Activated CD4-positive, alpha-beta memory T cell treated with anti-CD3 and anti-CD28 coated beads for 36 hours (primary cell): ENCODE data around the gene CDC42EP5. TPM values are rescaled to one million over a fixed set of nuclear protein-coding genes. Genes with fewer than 3 reads are reported as not detected.
"Not testable (repeated sequence)": the region's sequence is repeated elsewhere in the genome, so short reads cannot be mapped to it uniquely, and the experiment has no call there.

Experiments
- CTCF ChIA-PET: fragments of 350-600 bp; sonication (Branson Sonifier 250); formaldehyde crosslinking; loops from one replicate; lab custom pipeline; 2021; ENCODE audit warnings: antibody characterized with exemption, inconsistent platforms; lab: Charles Lee
- POLR2A ChIA-PET: fragments of 350-600 bp; sonication (Branson Sonifier 250); formaldehyde crosslinking; loops from one replicate; lab custom pipeline; 2021; ENCODE audit warnings: antibody characterized with exemption; lab: Charles Lee
- DNase-seq: peaks from one replicate; pipeline ENCODE4 v3.0.0-alpha.2; 2020
- H3K27ac Mint-ChIP-seq: one replicate; pipeline ENCODE4 v1.8.0; 2021; ENCODE audit warnings: mixed read lengths
- H3K27me3 Mint-ChIP-seq: one replicate; pipeline ENCODE4 v1.8.0; 2021; ENCODE audit warnings: mixed read lengths
- H3K36me3 Mint-ChIP-seq: one replicate; pipeline ENCODE4 v1.8.0; 2021; ENCODE audit warnings: mixed read lengths
- H3K4me1 Mint-ChIP-seq: one replicate; pipeline ENCODE4 v1.8.0; 2021; ENCODE audit warnings: low read depth, mixed read lengths
- H3K4me3 Mint-ChIP-seq: one replicate; pipeline ENCODE4 v1.8.0; 2021; ENCODE audit warnings: mild to moderate bottlenecking, mixed read lengths
- H3K9me3 Mint-ChIP-seq: one replicate; pipeline ENCODE4 v1.8.0; 2021; ENCODE audit warnings: mixed read lengths
- intact Hi-C: fragments of 100-400 bp; cut with micrococcal nuclease; formaldehyde crosslinking; loops from one replicate; pipeline ENCODE4 v1.15.1; 2023
- total RNA-seq, 2 experiments: library from RNA; stranded (reverse); gene quantifications; one replicate each; pipeline ENCODE4 v1.2.3, GENCODE V29; 2021

The CDC42EP5 gene
- total RNA-seq, 2 experiments from 2014 or later = not detected

DNA sequence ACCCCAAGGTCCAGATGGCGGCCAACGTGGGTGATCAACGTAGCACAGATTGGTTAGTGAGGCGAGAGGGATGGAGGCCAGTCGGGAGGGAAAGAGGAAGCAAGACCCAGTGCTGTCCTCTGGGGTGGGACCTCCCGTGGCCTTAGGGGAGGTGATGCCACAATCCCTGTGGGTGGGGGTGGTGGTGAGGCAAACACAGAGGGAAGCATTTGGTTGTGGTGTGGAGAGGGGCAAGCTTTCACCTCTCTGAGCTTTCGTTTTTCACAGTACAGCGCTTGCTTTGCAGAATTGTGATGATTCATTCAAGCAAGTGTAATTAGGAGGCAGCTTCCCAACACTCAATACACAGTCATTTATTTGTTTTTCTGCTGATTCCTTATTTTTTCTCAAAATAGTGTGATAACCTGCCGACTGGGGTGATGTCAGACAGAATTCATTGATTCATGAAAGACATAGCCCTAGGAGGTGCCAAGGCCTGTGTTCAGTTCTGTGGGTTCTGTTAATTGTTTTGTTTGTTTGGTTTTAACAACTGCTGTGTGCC lies 21.7 kb downstream of the CDC42EP5 start:
- ChIA-PET POLR2A (interaction anchor here (1.1 to 4.0 kb wide), 3 partner anchors 11 to 315 kb away, joined by 3 to 31 read pairs (median 4); partner anchors contain the start of gene LENG9), CTCF (interaction anchor here (1.5 to 2.1 kb wide), 2 partner anchors 11 to 12 kb away, joined by 4 to 9 read pairs; partner anchors contain the start of gene LENG9)
- Mint-ChIP-seq H3K9me3 (no peaks in the 10 kb centered on the region), H3K4me1 (peaks cover 39% of the 10 kb centered on the region), H3K36me3 (peaks cover 63% of the 10 kb centered on the region), H3K4me3 (peak overlapping the region; percentile 99), H3K27me3 (peaks cover 2% of the 10 kb centered on the region), H3K27ac (peak overlapping the region; percentile 90)
- DNase-seq = peak; percentile 37
- intact Hi-C loops = no loop called here

DNA sequence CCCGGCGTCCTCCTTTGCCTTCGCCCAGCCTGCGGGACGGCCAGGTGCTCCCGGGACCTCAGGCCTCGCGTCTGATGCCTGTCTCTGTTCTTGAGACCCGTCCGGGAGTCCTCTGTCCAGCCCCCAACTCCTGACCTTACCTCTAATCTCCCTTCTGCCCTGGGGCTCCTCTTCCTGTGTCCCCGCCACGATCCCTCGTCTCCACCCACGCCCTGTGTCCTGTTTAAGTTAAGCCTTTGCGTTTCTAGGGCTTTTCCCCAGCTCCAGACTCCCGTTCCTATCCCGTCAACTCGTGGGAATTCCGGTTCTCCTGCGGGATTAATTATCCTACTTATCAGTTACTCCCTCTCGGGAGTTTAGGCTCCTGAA lies 23.4 kb downstream of the CDC42EP5 start:
- Mint-ChIP-seq H3K4me1 (peaks cover 43% of the 10 kb centered on the region), H3K9me3 (no peaks in the 10 kb centered on the region), H3K27me3 (peaks cover 2% of the 10 kb centered on the region), H3K27ac (peak overlapping the region; percentile 90), H3K4me3 (peak overlapping the region; percentile 99), H3K36me3 (peaks cover 56% of the 10 kb centered on the region)
- POLR2A ChIA-PET = interaction anchor here (4.0 kb wide), 1 partner anchor 14 kb away, joined by 31 read pairs; the partner anchor contains the start of gene LENG9
- CTCF ChIA-PET = interaction anchor here (2.1 kb wide), 1 partner anchor 13 kb away, joined by 9 read pairs; the partner anchor contains the start of gene LENG9
- DNase-seq = no peak
- intact Hi-C loops = loop anchor here (1.0 to 10.0 kb wide), 4 partner anchors 14 to 1205 kb away; partner anchors contain the start of genes LENG1, LENG9, PRPF31 and TFPT

DNA sequence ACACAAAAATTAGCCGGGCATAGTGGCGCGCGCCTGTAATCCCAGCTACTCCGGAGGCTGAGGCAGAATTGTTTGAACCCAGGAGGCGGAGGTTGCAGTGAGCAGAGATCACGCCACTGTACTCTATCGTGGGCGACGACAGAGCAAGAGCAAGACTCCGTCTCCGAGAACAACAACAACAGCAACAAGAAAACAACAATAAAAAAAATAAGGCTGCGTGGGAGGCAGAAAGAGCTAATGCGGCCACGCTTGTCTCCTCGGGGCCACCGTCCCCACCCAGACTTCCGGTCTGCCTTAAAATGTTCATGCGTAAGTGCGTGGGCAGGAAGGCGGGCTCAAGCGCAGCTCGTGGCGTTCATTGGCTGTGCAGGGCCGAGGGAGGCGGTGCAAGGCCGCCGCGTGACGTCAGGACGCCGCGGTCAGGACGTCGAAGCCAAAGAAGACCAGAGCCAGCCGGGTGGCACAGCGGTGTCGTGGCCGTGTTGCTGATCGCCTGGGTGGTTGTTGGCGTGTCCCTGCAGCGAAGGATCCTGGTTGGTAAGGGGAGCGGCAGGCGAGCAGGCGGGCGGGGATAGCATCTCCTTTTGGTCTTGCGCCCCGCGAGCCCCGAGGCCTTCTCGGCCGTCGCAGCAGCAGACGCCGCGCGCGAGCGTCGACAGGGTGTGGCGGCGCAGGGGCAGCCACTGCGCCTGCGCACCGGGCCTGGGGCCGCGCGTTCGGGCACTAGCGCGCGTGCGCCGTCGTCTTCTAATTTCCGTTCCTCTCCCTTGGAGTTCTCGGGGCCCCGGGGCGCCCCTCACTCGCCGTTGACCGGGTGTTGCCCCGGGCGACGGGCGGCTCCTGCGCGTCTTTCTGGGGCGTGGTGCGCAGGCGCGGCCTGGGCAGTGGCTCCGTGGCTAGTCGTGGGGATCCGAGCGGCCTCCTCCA lies 24.1 kb downstream of the CDC42EP5 start, which contains the start of gene LENG8:
TSS of gene LENG8 (plus strand) at position 426 of the 927 bp plus-strand sequence. CDS start 2,146 bp downstream, outside the sequence.
- peak; percentile 98 for DNase-seq
- H3K36me3 Mint-ChIP-seq = peaks cover 52% of the 10 kb centered on the region
- no peaks in the 10 kb centered on the region for H3K9me3 Mint-ChIP-seq
- H3K27me3 Mint-ChIP-seq = peaks cover 2% of the 10 kb centered on the region
- POLR2A ChIA-PET = interaction anchor here (0.5 to 4.0 kb wide), 12 partner anchors 9 to 891 kb away, joined by 3 to 31 read pairs (median 4); partner anchors contain the start of genes KMT5C, LENG9, MBOAT7 and PPP6R1
- H3K4me3 Mint-ChIP-seq = peak within 1 kb of the TSS; percentile 99
- CTCF ChIA-PET = interaction anchor here (0.7 to 2.2 kb wide), 4 partner anchors 10 to 57 kb away, joined by 3 to 14 read pairs (median 6); partner anchors contain the start of gene LENG9
- peaks cover 43% of the 10 kb centered on the region for H3K4me1 Mint-ChIP-seq
- peak within 1 kb of the TSS; percentile 99 for H3K27ac Mint-ChIP-seq
- intact Hi-C loops = loop anchor here (1.0 to 10.0 kb wide), 4 partner anchors 14 to 1206 kb away; partner anchors contain the start of genes LENG1, LENG9, PRPF31 and TFPT

DNA sequence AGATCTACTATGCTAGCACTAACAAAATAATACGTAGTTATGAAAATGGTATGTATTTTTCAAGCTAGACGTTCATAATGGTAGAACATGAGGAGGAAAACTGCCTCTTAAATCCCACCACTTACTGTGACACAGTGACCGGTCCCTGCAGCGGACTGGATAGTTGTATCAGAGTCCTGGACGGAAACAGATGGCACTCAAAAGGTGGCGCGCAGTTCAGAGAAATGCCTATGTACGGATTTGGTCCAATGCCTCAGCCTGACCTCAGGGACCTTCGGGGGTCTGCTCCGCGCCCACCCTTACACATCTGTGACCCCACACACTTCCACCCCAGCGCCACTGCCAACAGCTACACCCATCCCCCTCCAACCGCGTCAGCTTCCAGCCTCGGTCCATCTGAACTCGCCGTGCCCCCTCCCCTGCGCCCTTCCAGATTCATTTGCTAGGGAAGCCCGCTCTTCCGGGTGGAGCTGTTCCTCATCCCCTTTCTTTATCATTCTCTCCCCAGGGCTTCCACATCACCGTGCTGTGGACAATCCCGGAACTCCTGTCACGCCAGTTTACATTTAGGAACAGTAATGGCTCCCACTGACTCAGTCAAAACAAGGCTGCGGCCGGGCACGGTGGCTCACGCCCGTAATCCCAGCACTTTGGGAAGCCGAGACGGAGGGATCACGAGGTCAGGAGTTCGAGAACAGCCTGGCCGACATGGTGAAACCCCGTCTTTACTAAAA lies 24.9 kb downstream of the CDC42EP5 start:
- H3K4me3 Mint-ChIP-seq = peak overlapping the region; percentile 99
- DNase-seq = peak; percentile 64
- POLR2A ChIA-PET = interaction anchor here (0.5 to 4.0 kb wide), 12 partner anchors 9 to 891 kb away, joined by 3 to 31 read pairs (median 4); partner anchors contain the start of genes KMT5C, LENG9, MBOAT7 and PPP6R1
- H3K27me3 Mint-ChIP-seq = peaks cover 2% of the 10 kb centered on the region
- peaks cover 46% of the 10 kb centered on the region for H3K36me3 Mint-ChIP-seq
- intact Hi-C loops = loop anchor here (5.0 to 10.0 kb wide), 3 partner anchors 291 to 1207 kb away; partner anchors contain the start of genes LENG1, PRPF31, TFPT and U2AF2
- H3K4me1 Mint-ChIP-seq = peaks cover 42% of the 10 kb centered on the region
- H3K27ac Mint-ChIP-seq = peak overlapping the region; percentile 99
- CTCF ChIA-PET = interaction anchor here (0.7 to 2.2 kb wide), 5 partner anchors 9 to 60 kb away, joined by 3 to 14 read pairs (median 3); no protein-coding TSS in a partner anchor
- no peaks in the 10 kb centered on the region for H3K9me3 Mint-ChIP-seq

DNA sequence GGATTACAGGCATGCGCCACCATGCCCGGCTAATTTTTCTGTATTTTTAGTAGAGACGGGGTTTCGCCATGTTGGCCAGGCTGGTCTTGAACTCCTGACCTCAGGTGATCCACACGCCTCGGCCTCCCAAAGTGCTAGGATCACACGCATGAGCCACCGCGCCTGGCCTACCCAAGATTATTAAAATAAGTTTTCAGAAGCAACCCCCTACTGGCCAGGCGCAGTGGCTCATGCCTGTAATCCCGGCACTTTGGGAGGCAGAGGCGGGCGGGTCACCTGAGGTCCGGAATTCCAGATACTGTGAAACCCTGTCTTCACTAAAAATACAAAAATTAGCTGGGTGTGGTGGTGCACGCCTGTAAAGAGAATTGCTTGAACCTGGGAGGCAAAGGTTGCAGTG lies 26.7 kb downstream of the CDC42EP5 start:
- POLR2A ChIA-PET, H3K9me3 Mint-ChIP-seq, DNase-seq, H3K4me3 Mint-ChIP-seq, H3K27me3 Mint-ChIP-seq, H3K27ac Mint-ChIP-seq: not testable (repeated sequence)
- peaks cover 36% of the 10 kb centered on the region for H3K36me3 Mint-ChIP-seq
- CTCF ChIA-PET = interaction anchor here (0.6 kb wide), 1 partner anchor 703 kb away, joined by 3 read pairs; the partner anchor contains the start of gene TNNT1
- peaks cover 36% of the 10 kb centered on the region for H3K4me1 Mint-ChIP-seq
- intact Hi-C loops = loop anchor here (5.0 to 10.0 kb wide), 3 partner anchors 289 to 1208 kb away; partner anchors contain the start of genes LENG1, PRPF31, TFPT and U2AF2

DNA sequence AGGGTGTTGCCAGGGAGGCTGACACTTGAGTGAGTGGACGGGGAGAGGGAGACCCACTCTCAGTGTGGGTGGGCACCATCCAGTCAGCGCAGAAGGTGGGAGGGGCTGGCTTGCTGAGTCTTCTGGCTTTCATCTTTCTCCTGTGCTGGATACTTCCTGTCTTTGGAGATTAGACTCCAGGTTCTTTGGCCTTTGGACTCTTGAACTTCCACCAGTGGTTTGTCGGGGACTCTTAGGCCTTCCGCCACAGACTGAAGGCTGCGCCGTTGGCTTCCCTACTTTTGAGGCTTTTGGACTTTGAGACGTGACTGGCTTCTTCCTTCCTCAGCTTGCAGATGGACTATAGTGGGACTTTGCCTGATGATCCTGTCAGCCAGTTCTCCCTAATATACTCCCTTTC lies 28.4 kb downstream of the CDC42EP5 start:
- Mint-ChIP-seq H3K27me3 (peaks cover 2% of the 10 kb centered on the region), H3K27ac (no peak overlapping the region), H3K4me3 (no peak overlapping the region), H3K36me3 (peaks cover 21% of the 10 kb centered on the region), H3K9me3 (no peaks in the 10 kb centered on the region), H3K4me1 (peaks cover 22% of the 10 kb centered on the region)
- no peak for DNase-seq
- intact Hi-C loops = loop anchor here (5.0 to 10.0 kb wide), 3 partner anchors 287 to 1210 kb away; partner anchors contain the start of genes LENG1, PRPF31, TFPT and U2AF2
- POLR2A ChIA-PET = no interaction called here
- CTCF ChIA-PET = no interaction called here

DNA sequence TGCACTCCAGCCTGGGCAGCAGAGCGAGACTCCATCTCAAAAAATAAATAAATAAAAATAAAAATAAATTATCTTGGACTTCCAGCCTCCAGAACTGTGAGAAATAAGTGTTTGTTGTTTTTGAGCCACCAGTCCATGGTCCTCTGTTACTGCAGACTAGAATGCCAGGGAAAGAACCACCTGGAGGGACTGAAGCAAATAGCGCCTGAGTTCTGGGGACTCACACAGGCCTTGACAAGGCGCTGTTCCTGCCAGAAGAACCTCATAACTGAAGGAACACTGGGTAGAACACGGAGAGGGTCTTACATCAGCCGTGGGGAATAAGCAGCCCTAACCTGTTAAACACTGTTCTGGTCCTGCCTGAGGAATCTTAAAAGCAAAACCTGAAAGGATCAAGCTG lies 32.5 kb downstream of the CDC42EP5 start:
- no peak for DNase-seq
- intact Hi-C loops = loop anchor here (10.0 kb wide), 2 partner anchors 326 to 1214 kb away; partner anchors contain the start of genes PRPF31, TFPT and U2AF2
- POLR2A ChIA-PET = interaction anchor here (1.7 kb wide), 1 partner anchor 13 kb away, joined by 4 read pairs; no protein-coding TSS in a partner anchor
- Mint-ChIP-seq H3K4me3 (no peak overlapping the region), H3K27me3 (no peaks in the 10 kb centered on the region), H3K36me3 (peaks cover 13% of the 10 kb centered on the region), H3K9me3 (no peaks in the 10 kb centered on the region), H3K4me1 (peaks cover 3% of the 10 kb centered on the region), H3K27ac (no peak overlapping the region)
- CTCF ChIA-PET = interaction anchor here (1.0 kb wide), 1 partner anchor 10 kb away, joined by 3 read pairs; no protein-coding TSS in a partner anchor

DNA sequence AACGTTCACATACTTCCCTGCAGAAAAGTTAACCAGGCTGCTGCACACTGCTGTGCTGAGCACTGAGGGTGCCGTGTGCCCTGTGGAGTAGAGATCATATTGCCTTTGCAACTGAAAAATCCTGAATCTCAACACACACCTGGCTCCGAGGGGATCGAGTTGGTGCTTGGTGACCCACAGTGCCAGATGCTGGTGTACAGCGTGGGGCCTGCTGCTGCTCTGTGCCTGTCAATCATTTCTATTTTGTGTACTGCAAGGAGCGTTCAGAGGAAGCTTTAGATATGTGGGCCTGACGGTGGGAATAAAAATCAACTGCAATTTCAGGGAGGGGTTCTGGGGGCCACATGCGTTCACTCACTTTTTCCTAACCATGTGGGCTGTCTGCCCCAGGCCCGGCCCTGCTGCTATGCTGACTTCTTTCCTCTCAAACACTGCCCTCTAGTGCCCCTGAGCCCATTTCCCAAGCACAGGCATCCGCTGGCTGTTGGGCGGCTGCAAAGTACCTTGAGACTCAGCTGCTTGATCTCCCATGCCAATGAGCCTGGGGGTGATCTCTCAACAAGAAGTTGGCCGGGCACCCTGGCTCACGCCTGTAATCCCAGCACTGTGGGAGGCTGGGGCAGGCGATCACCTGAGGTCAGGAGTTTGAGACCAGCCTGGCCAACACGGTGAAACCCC lies 33.8 kb downstream of the CDC42EP5 start:
- peak; percentile 36 for DNase-seq
- H3K4me1 Mint-ChIP-seq = peaks cover 11% of the 10 kb centered on the region
- no peak overlapping the region for H3K4me3 Mint-ChIP-seq
- H3K9me3 Mint-ChIP-seq = no peaks in the 10 kb centered on the region
- no peak overlapping the region for H3K27ac Mint-ChIP-seq
- H3K27me3 Mint-ChIP-seq = no peaks in the 10 kb centered on the region
- peaks cover 7% of the 10 kb centered on the region for H3K36me3 Mint-ChIP-seq
- ChIA-PET CTCF (interaction anchor here (1.5 to 2.3 kb wide), 3 partner anchors 9 to 24 kb away, joined by 4 to 14 read pairs (median 5); partner anchors contain the start of genes LENG8 and TTYH1), POLR2A (interaction anchor here (1.5 kb wide), 1 partner anchor 9 kb away, joined by 4 read pairs; no protein-coding TSS in a partner anchor)
- intact Hi-C loops = no loop called here

DNA sequence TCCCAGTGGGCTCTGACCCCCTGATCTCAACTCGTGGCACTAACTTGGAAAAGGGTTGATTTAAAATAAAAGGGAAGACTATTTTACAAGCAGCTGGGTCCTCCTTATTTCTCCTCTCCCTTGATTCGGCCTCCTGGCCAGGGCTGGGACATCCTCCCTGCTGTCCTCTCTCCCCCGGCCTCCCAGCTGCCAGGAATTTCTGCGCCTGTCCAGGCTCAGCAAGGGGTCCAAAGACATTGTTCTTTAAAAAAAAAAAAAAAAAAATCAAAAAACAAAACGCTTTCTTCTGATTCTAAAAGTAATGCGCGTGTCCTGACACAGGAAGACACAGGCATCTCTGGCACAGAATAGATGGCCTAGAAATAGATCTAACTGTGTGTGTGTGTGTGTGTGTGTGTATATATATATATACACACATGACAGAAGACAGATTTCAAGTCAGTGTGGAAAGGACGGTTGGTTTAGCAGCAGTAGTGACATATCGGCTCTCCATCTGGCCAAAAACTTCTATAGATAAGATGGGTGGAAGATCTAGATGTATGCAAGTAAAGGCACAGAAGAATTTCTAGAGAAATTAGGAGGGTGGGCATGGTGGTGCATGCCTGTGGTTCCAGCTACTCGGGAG lies 36.4 kb downstream of the CDC42EP5 start:
- Mint-ChIP-seq H3K27me3 (no peaks in the 10 kb centered on the region), H3K4me1 (peaks cover 13% of the 10 kb centered on the region), H3K9me3 (no peaks in the 10 kb centered on the region), H3K36me3 (no peaks in the 10 kb centered on the region), H3K4me3 (no peak overlapping the region), H3K27ac (no peak overlapping the region)
- intact Hi-C loops = no loop called here
- DNase-seq = no peak
- POLR2A ChIA-PET = no interaction called here
- CTCF ChIA-PET = no interaction called here

DNA sequence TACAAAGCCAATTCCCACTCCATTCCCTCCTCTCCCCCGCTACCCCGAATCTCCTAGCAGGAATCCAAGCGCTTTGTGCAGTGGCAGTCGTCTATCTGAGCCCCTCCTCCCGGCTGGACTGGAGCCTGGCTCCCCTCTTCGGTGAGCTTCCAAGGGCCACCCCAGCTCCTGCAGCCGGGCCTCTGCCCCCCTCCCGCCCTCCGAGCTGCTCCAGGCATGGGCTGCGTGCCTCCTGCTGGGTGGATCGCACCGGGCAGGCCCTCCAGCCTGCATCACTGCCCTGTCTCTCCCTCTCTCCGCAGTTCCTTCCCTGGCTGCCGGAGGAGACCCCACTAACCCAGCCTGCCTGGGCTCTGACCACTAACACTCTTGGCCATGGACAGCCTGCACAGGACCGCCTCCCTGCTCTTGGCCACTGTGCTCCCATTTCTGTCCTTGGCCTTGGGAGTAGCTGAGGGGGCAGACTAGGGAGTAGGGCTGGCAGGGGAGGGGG lies 37.0 kb downstream of the CDC42EP5 start:
- ChIA-PET POLR2A (no interaction called here), CTCF (no interaction called here)
- Mint-ChIP-seq H3K27me3 (no peaks in the 10 kb centered on the region), H3K9me3 (no peaks in the 10 kb centered on the region), H3K4me3 (no peak overlapping the region), H3K36me3 (no peaks in the 10 kb centered on the region), H3K27ac (no peak overlapping the region), H3K4me1 (peaks cover 14% of the 10 kb centered on the region)
- intact Hi-C loops = no loop called here
- DNase-seq = no peak
